HG02571 (cell line): ENCODE results near the gene DDX3X.
A peak's percentile ranks its signal among the peaks of the same experiment; 100 is the strongest.
"Not testable (repeated sequence)": the region's sequence is repeated elsewhere in the genome, so short reads cannot be mapped to it uniquely, and the experiment has no call there.

Experiments
- ATAC-seq: cut with Tn5 transposase; IDR thresholded peaks from one replicate; pipeline ENCODE4 v1.9.1; 2021; ENCODE audit warnings: mild to moderate bottlenecking, moderate library complexity; ENCODE audit not compliant: unreplicated experiment

Gene DDX3X

DNA sequence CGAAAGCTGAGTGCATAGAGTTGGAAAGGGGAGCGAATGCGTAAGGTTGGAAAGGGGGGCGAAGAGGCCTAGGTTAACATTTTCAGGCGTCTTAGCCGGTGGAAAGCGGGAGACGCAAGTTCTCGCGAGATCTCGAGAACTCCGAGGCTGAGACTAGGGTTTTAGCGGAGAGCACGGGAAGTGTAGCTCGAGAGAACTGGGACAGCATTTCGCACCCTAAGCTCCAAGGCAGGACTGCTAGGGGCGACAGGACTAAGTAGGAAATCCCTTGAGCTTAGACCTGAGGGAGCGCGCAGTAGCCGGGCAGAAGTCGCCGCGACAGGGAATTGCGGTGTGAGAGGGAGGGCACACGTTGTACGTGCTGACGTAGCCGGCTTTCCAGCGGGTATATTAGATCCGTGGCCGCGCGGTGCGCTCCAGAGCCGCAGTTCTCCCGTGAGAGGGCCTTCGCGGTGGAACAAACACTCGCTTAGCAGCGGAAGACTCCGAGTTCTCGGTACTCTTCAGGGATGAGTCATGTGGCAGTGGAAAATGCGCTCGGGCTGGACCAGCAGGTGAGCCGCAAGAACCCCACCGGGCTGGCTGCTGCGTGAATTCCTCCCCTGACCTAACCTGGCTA lies at the start of gene DDX3X:
TSS of gene DDX3X (plus strand) at position 419 of the 619 bp plus-strand sequence. CDS start at position 510, 91 bp downstream.
- ATAC-seq: peak; percentile 52

DNA sequence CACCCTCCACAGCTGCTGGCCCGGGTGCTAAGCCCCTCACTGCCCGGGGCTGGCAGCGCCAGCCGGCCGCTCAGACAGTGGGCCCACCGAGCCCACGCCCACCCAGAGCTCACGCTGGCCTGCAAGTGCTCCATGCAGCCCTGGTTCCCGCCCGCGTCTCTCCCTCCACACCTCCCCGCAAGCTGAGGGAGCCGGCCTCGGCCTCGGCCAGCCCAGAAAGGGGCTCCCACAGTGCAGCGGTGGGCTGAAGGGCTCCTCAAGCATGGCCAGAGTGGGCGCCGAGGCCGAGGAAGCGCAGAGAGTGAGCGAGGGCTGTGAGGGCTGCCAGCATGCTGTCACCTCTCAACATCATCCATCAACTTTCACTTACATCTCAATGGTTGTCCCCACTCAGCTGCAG lies 48.0 kb upstream of the DDX3X start:
- ATAC-seq: not testable (repeated sequence)

DNA sequence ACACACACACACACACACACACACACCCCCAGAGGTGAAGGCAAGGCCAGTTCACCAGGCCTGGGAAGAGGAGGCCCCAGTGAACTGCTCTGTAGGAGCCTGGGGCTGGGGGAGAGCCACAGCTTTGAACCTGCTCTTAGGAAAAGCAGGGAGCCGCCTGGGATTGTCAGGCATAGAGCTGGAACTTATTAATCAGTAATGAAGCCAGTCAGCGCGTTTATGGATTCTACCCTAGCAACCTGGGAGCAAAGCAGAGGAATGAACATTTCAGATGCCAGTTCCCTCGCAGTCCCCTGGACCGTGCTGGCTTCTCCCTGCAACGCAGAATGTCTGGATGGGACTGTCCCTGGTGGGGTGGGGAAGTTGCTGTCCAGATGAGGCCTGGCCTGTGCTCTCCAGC lies 45.3 kb upstream of the DDX3X start:
- no peak for ATAC-seq

DNA sequence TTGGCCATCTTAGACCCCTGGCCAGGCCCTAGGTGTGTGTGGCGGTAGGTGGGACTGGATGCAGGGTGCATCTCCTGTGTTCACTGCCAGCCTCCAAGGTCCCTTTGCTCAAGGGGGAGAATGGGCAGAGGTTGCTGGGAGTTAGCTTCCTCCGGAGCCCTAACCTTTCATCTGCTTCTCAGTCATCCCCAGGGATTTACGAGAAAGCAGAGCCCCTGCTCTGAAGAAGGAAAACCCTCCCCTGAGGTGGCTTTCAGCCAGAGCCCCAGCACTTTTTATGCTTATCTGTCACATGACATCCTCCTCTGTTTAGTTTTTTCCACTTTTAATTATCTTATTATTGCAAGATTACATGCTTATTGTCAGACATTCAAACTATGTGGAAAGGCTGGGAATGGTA lies 44.9 kb upstream of the DDX3X start:
- no peak for ATAC-seq

DNA sequence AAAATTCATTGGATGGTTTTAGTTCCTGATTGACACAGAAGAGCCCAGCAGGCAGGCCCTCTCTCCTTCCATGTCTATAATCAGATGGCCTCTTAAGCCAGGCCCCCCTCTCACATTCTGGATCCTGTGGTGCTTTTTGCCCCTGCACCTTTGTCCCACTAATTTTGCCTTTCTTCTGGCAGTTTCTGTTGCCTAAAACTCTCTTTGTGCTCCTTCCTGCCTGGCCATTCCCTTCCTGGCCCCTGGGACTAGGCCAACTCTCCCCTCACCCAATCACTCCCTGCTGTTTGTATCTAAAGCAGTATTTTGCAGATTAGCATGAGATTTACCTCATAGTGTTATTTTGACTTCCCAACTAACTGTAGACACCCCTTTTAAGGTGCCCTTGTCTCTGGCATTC lies 42.7 kb upstream of the DDX3X start:
- ATAC-seq: no peak

DNA sequence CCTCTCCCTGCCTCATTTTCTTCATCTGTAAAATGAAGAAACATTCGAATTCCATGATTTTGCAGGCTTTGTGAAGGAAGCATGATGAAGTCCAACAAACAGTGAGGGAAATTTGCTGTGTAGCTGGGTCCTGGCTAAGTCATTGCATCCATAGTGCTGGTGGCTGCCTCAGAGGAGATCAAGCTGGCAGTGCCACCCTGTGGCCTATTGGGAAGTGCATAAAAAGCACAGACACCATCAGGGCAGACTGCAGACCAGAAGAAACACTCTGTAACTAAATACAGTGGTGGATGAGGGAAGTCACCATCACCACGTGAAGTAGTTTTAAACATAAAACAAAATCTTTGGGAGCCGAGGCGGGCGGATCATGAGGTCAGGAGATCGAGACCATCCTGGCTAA lies 40.7 kb upstream of the DDX3X start:
- ATAC-seq: no peak

DNA sequence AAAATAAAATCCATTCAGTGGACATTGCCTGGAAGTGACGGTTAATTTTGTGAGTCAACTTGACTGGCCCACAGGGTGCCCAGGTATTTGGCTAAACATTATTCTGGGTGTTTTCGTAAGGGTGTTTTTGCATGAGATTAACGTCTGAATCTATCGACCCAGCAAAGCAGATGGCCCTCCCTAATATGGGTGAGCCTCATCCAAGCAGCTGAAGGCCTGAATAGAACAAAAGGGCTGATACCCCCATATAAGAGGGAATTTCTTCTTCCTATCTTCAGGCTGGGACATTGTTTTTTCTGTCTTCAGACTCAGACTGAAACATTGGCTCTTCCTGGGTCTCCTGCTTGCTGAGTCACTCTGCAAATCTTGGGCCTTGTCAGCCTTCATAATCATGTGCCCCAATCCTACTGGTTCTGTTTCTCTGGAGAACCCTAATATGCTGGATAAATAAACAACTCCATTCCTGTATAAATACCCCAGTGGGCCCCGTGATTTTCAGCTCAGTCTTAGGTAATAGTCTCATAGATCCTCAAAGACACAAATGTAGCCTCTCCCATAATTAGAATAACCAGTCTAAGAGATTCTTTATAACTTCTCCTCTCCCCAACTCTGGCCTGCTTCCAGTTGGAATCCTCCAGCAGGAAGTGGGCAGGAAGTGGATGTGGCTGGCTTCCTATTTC lies 33.1 kb upstream of the DDX3X start:
- no peak for ATAC-seq

DNA sequence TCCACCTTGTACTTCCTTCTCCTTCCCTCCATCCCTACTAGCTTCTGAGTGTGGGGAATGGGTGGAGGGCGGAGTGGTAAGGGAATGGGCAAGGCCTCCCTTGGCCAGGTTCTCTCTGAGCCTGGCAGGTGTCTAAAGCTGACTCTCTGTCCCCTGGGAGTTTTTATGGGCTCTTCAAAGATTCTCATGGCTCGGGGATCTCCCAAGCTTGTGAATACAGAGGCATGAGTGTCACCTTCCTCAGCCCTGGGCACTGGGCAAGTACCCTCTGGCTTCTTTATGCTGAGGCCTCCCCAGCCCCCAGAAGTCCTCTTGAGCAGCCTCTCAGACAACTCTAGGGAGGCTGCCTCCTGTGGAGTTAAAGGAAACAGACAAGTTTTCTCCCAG lies 32.5 kb upstream of the DDX3X start:
- no peak for ATAC-seq

DNA sequence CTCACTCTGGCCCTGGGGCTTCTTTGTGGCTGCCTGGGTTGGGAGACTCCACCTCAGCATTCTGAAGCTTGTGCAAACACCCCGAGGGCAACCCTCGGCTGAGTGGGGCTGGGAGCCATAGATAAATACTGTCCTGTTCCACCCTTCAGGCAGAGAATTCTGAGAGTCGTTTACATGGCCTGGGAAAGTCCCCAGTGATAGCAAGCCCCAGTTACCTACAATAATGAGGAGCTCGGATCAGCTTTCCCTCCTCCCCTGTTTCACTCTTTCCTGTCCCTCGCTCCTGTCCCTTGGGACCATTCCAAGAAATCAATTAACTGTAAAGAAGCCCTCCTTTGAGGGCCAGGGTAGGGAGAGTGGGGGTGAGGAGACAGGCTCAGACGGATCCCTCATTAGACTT lies 31.6 kb upstream of the DDX3X start:
- ATAC-seq: no peak

DNA sequence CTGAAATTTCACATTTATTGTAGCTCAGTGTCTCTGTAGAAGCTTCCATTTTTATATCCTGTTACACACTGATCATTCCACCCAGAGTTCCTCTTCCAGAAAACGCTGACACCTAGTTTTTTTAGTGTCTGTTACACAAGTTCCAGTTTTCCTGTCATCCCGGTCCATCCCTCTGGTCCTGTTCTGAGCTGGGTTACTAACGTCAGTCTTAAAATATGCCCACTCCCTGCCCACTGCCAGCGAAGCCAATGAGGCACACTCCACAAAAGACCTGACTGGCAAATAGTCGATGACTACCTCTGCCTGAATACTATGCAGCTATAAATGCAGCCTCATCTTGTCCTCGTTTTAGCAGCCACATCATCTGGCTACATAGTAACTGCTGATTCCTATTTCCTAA lies 30.9 kb upstream of the DDX3X start:
- ATAC-seq: no peak

DNA sequence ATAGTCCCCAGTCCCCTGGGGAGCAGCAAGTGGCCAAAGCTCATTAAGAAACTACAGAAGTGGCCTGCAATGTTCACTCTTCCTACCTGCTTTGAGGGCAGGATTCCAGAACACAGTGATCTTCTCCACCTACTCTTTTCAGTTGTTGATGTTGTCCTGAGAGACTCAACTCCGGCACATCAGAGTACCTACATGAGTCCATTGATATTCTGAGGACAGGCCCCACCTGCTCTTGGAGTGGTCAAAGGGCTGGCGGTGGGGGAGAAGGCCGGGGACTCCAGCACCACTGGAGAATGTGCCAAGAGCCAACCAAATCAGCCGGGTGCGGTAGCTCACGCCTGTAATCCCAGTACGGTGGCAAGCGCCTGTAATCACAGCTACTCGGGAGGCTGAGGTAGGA lies 29.8 kb upstream of the DDX3X start:
- ATAC-seq: no peak

DNA sequence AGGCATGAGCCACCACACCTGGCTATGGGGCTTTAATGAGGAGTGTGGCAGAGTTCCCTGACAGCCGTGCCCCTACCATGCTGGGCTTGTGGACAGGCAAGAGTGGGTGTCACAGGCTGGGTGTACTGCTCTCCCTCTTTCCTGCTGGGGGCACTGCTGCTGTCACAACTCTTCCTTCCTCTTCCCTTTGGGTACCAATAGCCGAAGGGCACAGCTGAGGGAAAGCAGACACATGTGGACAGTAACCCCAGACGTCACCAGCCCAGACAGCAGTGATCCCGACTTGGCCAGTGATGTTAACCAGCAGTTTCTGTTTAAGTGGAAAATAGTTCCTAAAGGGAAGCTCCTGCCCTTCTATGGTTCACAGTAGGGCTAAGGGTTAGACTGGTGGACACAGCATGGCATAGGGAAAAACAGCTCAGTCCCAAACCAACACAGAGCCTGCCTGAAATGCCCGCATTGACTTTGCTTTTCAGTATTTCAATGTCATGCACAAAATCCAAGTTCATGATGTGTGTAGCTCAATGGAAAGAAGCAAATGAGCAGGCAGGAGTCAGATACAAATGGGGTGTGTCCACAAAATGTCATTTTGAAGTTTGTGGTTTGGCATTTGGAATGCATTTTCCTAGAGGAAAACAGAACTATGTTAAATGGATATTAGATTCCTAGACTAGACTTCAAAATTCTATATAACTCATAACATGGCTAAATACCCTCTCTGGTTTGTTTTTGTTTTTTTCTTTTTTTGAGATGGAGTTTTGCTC lies 24.9 kb upstream of the DDX3X start:
- ATAC-seq: no peak

DNA sequence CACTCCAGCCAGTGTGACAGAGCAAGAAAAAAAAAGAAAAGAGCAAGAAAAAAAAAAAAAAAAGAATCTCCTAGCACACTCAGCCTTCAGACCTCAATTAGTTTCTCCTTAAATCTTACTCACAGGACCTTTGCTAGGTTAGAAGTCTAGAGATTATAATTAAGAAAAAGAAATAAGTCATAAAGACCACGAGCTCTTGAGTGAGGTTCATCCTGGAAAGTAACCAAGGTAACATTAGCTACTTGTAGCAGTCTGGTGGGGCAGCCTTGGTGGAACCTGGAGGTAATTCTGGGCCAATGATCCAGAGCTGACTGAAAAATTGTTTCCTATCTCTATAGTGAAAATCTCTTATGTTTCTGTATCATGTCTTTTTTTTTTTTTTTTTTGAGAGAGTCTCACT lies 21.2 kb upstream of the DDX3X start:
- ATAC-seq: no peak

DNA sequence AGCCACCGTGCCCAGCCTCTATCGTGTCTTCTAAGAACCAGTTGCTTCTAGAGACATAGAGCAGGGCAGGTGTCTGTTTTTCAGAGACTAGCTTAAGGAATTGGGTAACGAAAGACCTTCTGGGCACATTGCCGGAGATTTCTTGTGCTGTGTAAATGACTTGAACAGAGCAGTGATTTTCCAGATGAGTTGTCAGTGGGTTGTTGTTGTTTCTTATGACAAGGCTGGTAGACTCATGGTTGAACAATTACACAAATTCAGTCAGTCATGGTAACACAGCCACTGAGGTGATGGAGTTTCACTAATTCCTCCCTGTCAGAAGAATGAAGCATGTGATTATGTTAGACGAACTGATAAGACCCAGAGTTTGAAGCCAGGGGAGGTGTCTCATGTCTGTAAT lies 20.5 kb upstream of the DDX3X start:
- no peak for ATAC-seq

DNA sequence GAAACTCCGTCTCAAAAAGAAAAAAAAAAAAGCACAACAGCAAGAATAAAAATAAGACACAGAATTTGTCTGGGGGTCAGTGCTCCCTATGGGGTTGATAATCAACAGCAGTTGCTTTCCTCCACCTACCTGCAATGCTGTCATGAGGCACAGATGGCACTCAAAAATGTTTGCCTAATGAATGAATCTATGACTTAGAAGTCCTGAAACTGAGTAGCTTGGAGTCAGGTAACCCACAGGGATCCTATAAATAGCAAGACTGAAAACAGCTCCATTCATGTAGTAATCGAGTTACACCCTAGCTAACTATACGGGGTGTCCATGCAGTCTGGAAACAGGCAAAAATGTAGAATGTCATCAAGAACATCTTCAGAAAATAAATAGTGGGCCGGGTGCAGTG lies 19.8 kb upstream of the DDX3X start:
- no peak for ATAC-seq

DNA sequence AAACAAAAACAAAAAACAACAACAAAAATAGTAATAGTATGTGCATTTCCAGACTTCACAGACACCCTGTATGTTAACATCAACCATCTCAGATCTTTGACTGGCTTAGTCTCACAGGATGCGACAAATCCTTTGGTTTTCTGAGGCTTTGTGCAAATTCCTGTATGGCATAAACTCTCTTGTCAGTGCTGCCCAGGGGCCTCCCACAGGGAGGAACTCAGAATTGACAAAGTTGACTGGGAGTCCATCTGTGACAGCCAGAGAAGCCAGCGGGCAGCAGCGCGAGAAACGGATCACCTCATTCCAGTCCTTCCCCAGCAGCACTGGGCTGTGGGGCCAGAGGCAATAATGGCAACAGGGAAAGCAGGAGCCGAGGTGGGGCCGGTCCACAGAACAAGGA lies 19.1 kb upstream of the DDX3X start:
- ATAC-seq: no peak

DNA sequence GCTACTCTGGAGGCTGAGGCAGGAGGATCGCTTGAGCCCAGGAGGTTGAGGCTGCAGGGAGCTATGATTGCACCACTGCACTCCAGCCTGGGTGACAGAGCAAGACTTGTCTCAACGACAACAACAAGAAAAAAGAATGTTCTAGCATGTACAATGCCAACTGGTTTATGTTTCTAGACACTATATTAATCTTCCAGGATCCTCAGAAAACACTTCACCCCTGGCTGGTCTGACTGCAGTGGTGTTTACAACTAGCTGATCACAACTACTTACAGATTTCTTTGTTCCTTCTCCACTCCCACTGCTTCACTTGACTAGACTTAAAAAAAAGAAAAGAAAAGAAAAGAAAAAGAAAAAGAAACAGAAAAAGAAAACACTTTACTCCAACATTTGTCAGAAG lies 17.7 kb upstream of the DDX3X start:
- not testable (repeated sequence) for ATAC-seq

DNA sequence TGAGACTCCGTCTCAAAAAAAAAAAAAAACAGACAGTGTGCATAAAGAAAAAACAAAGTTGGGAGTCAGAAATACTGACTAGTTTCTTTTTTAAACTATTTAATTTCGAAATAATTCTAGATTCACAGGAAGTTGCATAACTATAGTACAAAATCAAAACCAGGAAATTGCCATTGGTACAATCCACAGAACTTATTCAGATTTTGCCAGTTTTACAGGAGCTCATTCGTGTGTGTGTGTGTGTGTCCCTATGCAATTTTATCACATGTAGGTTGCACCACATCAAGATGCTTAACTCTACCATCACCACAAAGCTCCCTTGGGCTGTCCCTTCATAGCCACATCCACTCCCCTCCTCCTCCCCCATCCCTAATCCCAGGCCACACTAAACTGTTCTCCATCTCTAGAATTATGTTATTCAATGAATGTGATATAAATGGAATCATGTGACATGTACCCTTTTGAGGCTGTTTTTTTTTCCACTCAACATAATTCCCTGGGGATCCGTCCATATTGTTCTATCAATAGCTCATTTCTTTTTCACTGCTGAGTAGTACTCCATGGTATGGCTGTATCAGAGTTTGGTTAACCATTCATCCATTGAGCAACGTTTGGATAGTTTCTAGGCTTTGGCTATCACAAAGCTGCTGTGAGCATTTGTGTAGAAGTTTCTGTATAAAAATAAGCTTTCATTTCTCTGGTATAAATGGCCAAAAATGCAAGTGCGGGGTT lies 16.3 kb upstream of the DDX3X start:
- ATAC-seq: no peak

DNA sequence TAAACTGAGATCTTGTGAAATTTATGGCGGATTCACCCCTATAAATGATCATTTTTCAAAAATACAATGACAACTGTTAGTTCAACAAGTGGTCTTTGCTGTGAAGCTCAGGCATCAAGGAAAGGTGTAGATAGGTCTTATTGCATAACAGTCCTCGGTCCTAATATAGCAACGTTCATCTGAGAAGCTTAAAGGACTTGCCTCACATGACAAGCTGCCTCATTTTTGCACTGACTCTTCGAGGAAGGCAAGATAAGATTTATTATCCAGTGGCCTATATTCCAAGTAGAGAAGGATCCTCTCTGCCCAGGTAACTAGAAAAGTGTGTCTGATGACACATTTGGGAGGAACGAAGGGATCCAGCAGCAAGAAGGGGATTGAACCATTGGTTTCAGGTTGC lies 13.6 kb upstream of the DDX3X start:
- ATAC-seq: no peak

DNA sequence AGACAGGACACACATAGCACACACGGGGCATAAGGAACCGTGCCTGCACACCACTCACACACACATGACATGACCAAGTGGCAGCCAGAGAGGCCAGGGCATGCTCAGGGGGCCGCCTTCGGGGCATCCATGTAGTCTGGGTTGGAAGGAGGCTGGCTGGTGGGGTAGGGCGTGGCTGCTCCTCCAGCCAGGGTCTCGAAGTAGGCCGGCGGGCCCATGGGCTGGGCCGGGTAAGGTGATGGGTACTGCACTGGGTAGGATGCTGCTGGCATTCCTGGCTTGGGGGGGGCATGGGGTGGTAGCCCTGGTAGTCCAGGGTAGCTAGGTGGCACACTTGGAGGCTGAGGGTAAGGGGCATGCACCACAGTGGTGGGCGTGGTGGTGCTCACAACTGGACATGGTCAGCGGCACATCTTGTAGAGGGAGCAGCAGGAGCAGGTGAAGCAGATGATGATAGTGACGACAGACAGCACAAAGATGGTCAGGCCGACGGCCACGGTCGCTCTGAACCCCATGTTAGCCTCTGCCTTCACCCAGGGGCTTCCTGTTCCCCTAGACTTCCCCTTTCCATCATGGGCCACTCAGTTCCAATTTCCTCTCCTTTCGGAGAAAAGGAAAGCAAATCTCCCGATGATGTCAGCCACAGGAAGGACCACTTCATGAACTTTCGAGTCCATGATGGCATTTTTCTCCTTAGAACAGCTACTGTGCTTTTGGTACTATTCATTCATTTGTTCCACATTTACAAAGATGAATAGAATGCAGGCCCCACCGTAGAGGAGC lies 10.9 kb upstream of the DDX3X start:
- no peak for ATAC-seq

DNA sequence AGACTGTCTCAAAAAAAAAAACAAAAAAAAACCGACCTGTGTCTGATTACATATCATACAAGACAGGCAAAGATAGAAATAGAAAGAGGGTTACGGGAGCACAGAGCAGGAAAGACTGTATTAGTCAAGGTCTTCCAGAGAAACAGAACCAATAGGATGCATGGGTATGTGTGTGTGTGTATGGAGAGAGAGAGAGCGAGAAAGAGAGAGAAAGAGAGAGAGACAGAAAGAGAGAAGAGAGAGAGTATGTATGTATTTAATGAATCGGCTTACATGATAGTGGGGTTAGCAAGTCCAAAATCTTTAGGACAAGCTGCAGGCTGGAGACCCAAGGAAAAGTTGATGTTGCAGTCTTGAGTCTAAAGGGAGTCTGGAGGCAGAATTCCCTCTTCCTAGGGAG lies 7.5 kb upstream of the DDX3X start:
- no peak for ATAC-seq
